VCaP (cell line): ENCODE measurements around the gene CENPF.
"Not testable (repeated sequence)": the region's sequence is repeated elsewhere in the genome, so short reads cannot be mapped to it uniquely, and the experiment has no call there.

ENCODE experiments used
- H3K27ac ChIP-seq: fragments of 450-650 bp; 2 replicates; pipeline ENCODE4 v1.5.1; 2017
- CTCF ChIP-seq: fragments of 450-650 bp; conservative IDR thresholded peaks from 2 replicates; pipeline ENCODE4 v1.5.1; 2017; ENCODE audit warnings: mild to moderate bottlenecking, moderate library complexity

Gene CENPF

GRCh38 chr1:214662223-214662785 lies 59.3 kb downstream of the CENPF start:
- H3K27ac ChIP-seq: no peak overlapping the region
- TF ChIP-seq CTCF: no peak

GRCh38 chr1:214664651-214665433 lies 61.8 kb downstream of the CENPF start:
- TF ChIP-seq CTCF: no peak
- H3K27ac ChIP-seq: no peak overlapping the region

- no peak for TF ChIP-seq CTCF
- H3K27ac ChIP-seq: no peak overlapping the region
These were observed 62.7 kb downstream of the CENPF start for GRCh38 chr1:214665606-214666110.

- no peak overlapping the region for H3K27ac ChIP-seq
- TF ChIP-seq CTCF: no peak
These were observed 63.7 kb downstream of the CENPF start for GRCh38 chr1:214666674-214667073.

GRCh38 chr1:214670098-214670497 lies 67.1 kb downstream of the CENPF start:
- no peak overlapping the region for H3K27ac ChIP-seq
- TF ChIP-seq CTCF: no peak

- not testable (repeated sequence) for H3K27ac ChIP-seq
These were observed 70.0 kb downstream of the CENPF start for GRCh38 chr1:214673029-214673428.

GRCh38 chr1:214673576-214673975 lies 70.6 kb downstream of the CENPF start:
- no peak overlapping the region for H3K27ac ChIP-seq
- TF ChIP-seq CTCF: no peak

- not testable (repeated sequence) for H3K27ac ChIP-seq
These were observed 72.5 kb downstream of the CENPF start for GRCh38 chr1:214675524-214675923.
